ENCODE measurements around the gene ELL.
A peak's percentile ranks its signal among the peaks of the same experiment; 100 is the strongest.

The ELL gene

GRCh38 chr19:18426416-18426767, 95.5 kb downstream of the ELL start:
- no peak for DNase-seq (ENCODE audit: extremely low read depth, low read depth)
- TF ChIP-seq CTCF (IDR thresholded peaks at IDR 0.05; ENCODE audit: low read depth, low read length, missing control alignments): no peak
- H3K4me3 ChIP-seq (replicated peaks; ENCODE audit: low read depth, low read length): no peak overlapping the region

- no peak for TF ChIP-seq CTCF (IDR thresholded peaks at IDR 0.05; ENCODE audit: low read depth, low read length, missing control alignments)
Observed at GRCh38 chr19:18425515-18426415, 96.1 kb downstream of the ELL start.

GRCh38 chr19:18424890-18425514, 96.9 kb downstream of the ELL start:
- no peak for TF ChIP-seq CTCF (IDR thresholded peaks at IDR 0.05; ENCODE audit: low read depth, low read length, missing control alignments)
- DNase-seq (ENCODE audit: extremely low read depth, low read depth): no peak

More at GRCh38 chr19:18425515-18426415, 96.1 kb downstream of the ELL start:
- no peak for DNase-seq (ENCODE audit: extremely low read depth, low read depth)
- no peak overlapping the region for H3K4me3 ChIP-seq (replicated peaks; ENCODE audit: low read depth, low read length)

GRCh38 chr19:18424122-18424889, 97.6 kb downstream of the ELL start:
- no peak overlapping the region for H3K4me3 ChIP-seq (replicated peaks; ENCODE audit: low read depth, low read length)
- no peak for TF ChIP-seq CTCF (IDR thresholded peaks at IDR 0.05; ENCODE audit: low read depth, low read length, missing control alignments)
- DNase-seq (ENCODE audit: extremely low read depth, low read depth): no peak

More at GRCh38 chr19:18424890-18425514, 96.9 kb downstream of the ELL start:
- H3K4me3 ChIP-seq (replicated peaks; ENCODE audit: low read depth, low read length): no peak overlapping the region

- TF ChIP-seq CTCF (IDR thresholded peaks at IDR 0.05; ENCODE audit: low read depth, low read length, missing control alignments): no peak
- no peak for DNase-seq (ENCODE audit: extremely low read depth, low read depth)
- no peak overlapping the region for H3K4me3 ChIP-seq (replicated peaks; ENCODE audit: low read depth, low read length)
Observed at GRCh38 chr19:18423258-18424020, 98.4 kb downstream of the ELL start.

GRCh38 chr19:18422530-18423191, 99.2 kb downstream of the ELL start:
- TF ChIP-seq CTCF (IDR thresholded peaks at IDR 0.05; ENCODE audit: low read depth, low read length, missing control alignments): no peak
- DNase-seq (ENCODE audit: extremely low read depth, low read depth): no peak
- peak overlapping the region; percentile 85 for H3K4me3 ChIP-seq (replicated peaks; ENCODE audit: low read depth, low read length)
